ENCODE data around the gene PTHLH.

DNA sequence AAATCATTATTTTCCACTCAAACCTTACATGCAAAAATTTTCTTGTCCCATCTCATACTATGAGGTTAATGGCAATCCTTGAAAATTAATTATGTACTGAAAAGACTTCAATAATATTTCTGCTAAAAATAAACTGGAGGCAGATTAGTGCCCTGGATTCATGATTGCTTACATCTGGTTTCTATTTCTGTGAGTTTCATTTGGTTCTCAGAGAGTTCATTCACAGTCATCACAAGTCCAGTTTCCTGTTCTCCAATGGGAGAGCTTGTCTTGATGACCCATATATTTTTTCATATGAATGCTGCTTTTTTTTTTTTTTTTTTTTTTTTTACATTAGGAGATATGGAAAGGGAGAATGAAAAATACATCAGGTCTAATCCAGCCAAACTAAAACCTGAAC lies 6.6 kb upstream of the PTHLH start:
- TF ChIP-seq, protein P1, sequence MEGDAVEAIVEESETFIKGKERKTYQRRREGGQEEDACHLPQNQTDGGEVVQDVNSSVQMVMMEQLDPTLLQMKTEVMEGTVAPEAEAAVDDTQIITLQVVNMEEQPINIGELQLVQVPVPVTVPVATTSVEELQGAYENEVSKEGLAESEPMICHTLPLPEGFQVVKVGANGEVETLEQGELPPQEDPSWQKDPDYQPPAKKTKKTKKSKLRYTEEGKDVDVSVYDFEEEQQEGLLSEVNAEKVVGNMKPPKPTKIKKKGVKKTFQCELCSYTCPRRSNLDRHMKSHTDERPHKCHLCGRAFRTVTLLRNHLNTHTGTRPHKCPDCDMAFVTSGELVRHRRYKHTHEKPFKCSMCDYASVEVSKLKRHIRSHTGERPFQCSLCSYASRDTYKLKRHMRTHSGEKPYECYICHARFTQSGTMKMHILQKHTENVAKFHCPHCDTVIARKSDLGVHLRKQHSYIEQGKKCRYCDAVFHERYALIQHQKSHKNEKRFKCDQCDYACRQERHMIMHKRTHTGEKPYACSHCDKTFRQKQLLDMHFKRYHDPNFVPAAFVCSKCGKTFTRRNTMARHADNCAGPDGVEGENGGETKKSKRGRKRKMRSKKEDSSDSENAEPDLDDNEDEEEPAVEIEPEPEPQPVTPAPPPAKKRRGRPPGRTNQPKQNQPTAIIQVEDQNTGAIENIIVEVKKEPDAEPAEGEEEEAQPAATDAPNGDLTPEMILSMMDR (IDR thresholded peaks at IDR 0.05) = no peak
- TF ChIP-seq POLR2AphosphoS5 (IDR thresholded peaks at IDR 0.05) (no peak), POLR2A (IDR thresholded peaks at IDR 0.05) (no peak), EP300 (IDR thresholded peaks at IDR 0.05) (no peak)

Measured in sigmoid colon (tissue), 4 donors.